ENCODE results near the gene SEC14L2. TPM values are rescaled to one million over a fixed set of nuclear protein-coding genes. Genes with fewer than 3 reads are reported as not detected.

The SEC14L2 gene
- total and polyA plus RNA-seq, 2 donors (not counting 1 experiment from before 2014, with no cell fraction given), result 0.24 to 0.67 TPM

DNA sequence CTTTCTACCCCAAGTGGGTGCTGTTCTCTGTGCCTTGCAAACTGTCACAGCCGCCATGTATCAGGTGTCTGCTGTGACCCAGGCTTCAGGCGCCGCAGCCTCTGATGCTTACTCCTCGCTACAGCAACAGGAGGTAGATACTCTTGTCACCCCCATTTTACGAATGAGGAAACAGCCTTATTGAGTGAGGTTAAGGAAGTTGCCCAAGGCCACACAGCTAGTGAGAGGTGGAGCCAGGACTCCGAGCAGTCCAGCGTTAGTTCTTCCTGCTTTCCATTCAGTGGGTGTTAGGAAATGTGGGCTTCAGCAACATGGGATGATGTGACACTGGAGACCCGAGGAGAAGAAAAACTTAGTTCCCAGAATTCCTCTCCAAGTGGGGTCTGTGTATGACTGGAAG lies 23.9 kb upstream of the SEC14L2 start:
- Histone ChIP-seq H3K27ac (ENCODE audit: low read length in 2 of 2) (no peak overlapping the region), H3K4me1 (ENCODE audit: control insufficient read depth in 2 of 2, insufficient read depth in 2 of 2, low read length in 2 of 2) (no peaks in the 10 kb centered on the region), H3K27me3 (replicated peaks in 1 of 4; ENCODE audit: control extremely low read depth in 1 of 4, control insufficient read depth in 3 of 4, insufficient read depth in 4 of 4, low read length in 3 of 4) (no peaks in the 10 kb centered on the region), H2AFZ (ENCODE audit: insufficient read depth, low read depth, low read length, poor library complexity, severe bottlenecking) (no peak overlapping the region), H3K36me3 (replicated peaks in 1 of 2; ENCODE audit: control extremely low read depth in 1 of 2, control insufficient read depth in 1 of 2, extremely low read depth in 1 of 2, insufficient read depth in 2 of 2, low read length in 1 of 2) (no peaks in the 10 kb centered on the region), H3K4me2 (replicated peaks; ENCODE audit: low read depth, low read length, poor library complexity, severe bottlenecking) (no peak overlapping the region), H3K9ac (ENCODE audit: low read length) (no peak overlapping the region), H4K20me1 (ENCODE audit: control insufficient read depth, insufficient read depth, low read length, poor library complexity, severe bottlenecking) (no peaks in the 10 kb centered on the region), H3K79me2 (ENCODE audit: control insufficient read depth, insufficient read depth, low read length) (no peaks in the 10 kb centered on the region), H3K9me3 (ENCODE audit: control extremely low read depth in 1 of 3, control insufficient read depth in 2 of 3, insufficient read depth in 1 of 3, low read length in 2 of 3) (no peaks in the 10 kb centered on the region), H3K4me3 (ENCODE audit: control extremely low read depth in 1 of 5, extremely low read depth in 1 of 5, insufficient read depth in 1 of 5, low read depth in 2 of 5, low read length in 4 of 5) (no peak overlapping the region)
- ChIA-PET POLR2A (no interaction called here), CTCF (interaction anchor here (2.7 kb wide), 1 partner anchor 85 kb away, joined by 8 read pairs; no protein-coding TSS in a partner anchor)
- WGBS (ENCODE audit: insufficient coverage), result 87% methylated on average over 5 of the region's 8 CpGs
- Mint-ChIP-seq H3K27ac (no peak overlapping the region), H3K27me3 (no peaks in the 10 kb centered on the region), H3K9me3 (ENCODE audit: insufficient read depth) (no peaks in the 10 kb centered on the region), H3K4me1 (no peaks in the 10 kb centered on the region), H3K4me3 (no peak overlapping the region)
- intact Hi-C loops (cut with micrococcal nuclease), result no loop called here
- ATAC-seq (ENCODE audit: low read depth), result no peak
- TF ChIP-seq CTCF (IDR thresholded peaks at IDR 0.05), result no peak
- TF ChIP-seq EZH2 (IDR thresholded peaks at IDR 0.05; ENCODE audit: borderline replicate concordance, insufficient read depth, low read depth, low read length, poor library complexity, severe bottlenecking), result no peak
- DNase-seq, result no peak

- Histone ChIP-seq H3K4me1 (ENCODE audit: control insufficient read depth in 2 of 2, insufficient read depth in 2 of 2, low read length in 2 of 2) (no peaks in the 10 kb centered on the region), H3K4me2 (replicated peaks; ENCODE audit: low read depth, low read length, poor library complexity, severe bottlenecking) (no peak overlapping the region), H2AFZ (ENCODE audit: insufficient read depth, low read depth, low read length, poor library complexity, severe bottlenecking) (no peak overlapping the region), H3K79me2 (ENCODE audit: control insufficient read depth, insufficient read depth, low read length) (no peaks in the 10 kb centered on the region), H3K9me3 (ENCODE audit: control extremely low read depth in 1 of 3, control insufficient read depth in 2 of 3, insufficient read depth in 1 of 3, low read length in 2 of 3) (no peaks in the 10 kb centered on the region), H3K9ac (ENCODE audit: low read length) (no peak overlapping the region), H3K27ac (ENCODE audit: low read length in 2 of 2) (no peak overlapping the region), H4K20me1 (ENCODE audit: control insufficient read depth, insufficient read depth, low read length, poor library complexity, severe bottlenecking) (no peaks in the 10 kb centered on the region), H3K36me3 (replicated peaks in 1 of 2; ENCODE audit: control extremely low read depth in 1 of 2, control insufficient read depth in 1 of 2, extremely low read depth in 1 of 2, insufficient read depth in 2 of 2, low read length in 1 of 2) (no peaks in the 10 kb centered on the region), H3K4me3 (ENCODE audit: control extremely low read depth in 1 of 5, extremely low read depth in 1 of 5, insufficient read depth in 1 of 5, low read depth in 2 of 5, low read length in 4 of 5) (no peak overlapping the region), H3K27me3 (replicated peaks in 1 of 4; ENCODE audit: control extremely low read depth in 1 of 4, control insufficient read depth in 3 of 4, insufficient read depth in 4 of 4, low read length in 3 of 4) (no peaks in the 10 kb centered on the region)
- no peak for TF ChIP-seq CTCF (IDR thresholded peaks at IDR 0.05)
- no peak for TF ChIP-seq EZH2 (IDR thresholded peaks at IDR 0.05; ENCODE audit: borderline replicate concordance, insufficient read depth, low read depth, low read length, poor library complexity, severe bottlenecking)
- no peak overlapping the region for H3K27ac Mint-ChIP-seq
- no peaks in the 10 kb centered on the region for H3K27me3 Mint-ChIP-seq
- DNase-seq (no peak), ATAC-seq (ENCODE audit: low read depth) (no peak)
- no peak overlapping the region for H3K4me3 Mint-ChIP-seq
- H3K4me1 Mint-ChIP-seq, result no peaks in the 10 kb centered on the region
- ChIA-PET POLR2A (no interaction called here), CTCF (interaction anchor here (1.7 to 2.7 kb wide), 2 partner anchors 15 to 86 kb away, joined by 6 to 8 read pairs; no protein-coding TSS in a partner anchor)
- intact Hi-C loops (cut with micrococcal nuclease), result no loop called here
- WGBS (ENCODE audit: insufficient coverage), result 94% methylated on average over 33 of the region's 33 CpGs
- no peaks in the 10 kb centered on the region for H3K9me3 Mint-ChIP-seq (ENCODE audit: insufficient read depth)
These were observed 23.2 kb upstream of the SEC14L2 start for GRCh38 chr22:30373331-30374325.
